NCI-H226 (cell line): ENCODE data around the gene ILDR2.

Experiments used
- DNase-seq: peaks from one replicate; pipeline ENCODE4 v3.0.0-alpha.2; 2015

ILDR2 gene

GRCh38 chr1:166969074-166969677, 6.2 kb downstream of the ILDR2 start:
- DNase-seq: no peak

DNA sequence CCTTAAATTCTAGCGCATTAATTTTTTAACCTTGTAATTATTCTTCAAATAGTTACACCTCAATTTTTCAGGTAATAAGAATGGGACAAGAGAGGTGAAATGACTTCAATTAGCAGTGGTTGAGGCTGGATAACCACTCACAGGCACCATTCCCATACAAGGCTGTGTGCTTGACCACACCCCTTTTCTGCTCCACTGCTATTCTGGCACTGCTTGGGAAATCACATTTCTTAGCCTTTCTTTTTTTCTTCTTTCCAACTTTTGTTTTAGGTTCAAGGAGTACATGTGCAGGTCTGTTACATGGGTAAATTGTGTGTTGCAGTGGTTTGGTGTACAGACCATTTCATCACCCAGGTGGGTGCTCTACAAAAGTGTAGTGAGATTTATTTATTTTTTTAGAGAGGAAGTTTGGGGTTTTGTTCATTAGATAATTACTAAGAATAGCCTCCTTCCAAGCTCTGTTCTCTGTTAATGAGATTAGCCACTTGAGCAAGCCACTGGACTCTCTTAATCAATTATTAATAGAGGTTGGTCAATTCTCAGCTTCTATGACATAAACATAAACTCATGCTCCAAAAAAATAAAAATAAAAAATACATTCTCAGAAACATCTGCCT, 14.4 kb downstream of the ILDR2 start:
- no peak for DNase-seq

DNA sequence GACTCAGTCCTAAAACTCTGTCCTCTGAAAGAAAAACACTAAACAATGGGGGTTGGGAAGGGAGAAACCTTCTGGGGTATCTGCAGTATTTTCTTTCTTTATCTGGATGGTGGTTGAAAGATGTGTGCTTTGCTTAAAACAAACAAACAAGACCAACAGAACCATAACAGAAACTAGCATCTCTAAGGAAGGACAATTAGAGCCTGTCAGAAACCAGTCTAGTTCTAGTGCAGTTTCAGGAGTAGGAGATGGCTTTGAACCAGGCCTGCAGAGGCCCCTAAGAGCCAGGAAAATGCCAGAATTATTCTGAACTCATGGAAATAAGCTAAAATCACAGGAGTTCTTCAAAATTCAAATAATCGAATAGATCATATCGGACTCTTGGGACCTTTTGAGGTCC, 18.5 kb downstream of the ILDR2 start:
- no peak for DNase-seq

DNA sequence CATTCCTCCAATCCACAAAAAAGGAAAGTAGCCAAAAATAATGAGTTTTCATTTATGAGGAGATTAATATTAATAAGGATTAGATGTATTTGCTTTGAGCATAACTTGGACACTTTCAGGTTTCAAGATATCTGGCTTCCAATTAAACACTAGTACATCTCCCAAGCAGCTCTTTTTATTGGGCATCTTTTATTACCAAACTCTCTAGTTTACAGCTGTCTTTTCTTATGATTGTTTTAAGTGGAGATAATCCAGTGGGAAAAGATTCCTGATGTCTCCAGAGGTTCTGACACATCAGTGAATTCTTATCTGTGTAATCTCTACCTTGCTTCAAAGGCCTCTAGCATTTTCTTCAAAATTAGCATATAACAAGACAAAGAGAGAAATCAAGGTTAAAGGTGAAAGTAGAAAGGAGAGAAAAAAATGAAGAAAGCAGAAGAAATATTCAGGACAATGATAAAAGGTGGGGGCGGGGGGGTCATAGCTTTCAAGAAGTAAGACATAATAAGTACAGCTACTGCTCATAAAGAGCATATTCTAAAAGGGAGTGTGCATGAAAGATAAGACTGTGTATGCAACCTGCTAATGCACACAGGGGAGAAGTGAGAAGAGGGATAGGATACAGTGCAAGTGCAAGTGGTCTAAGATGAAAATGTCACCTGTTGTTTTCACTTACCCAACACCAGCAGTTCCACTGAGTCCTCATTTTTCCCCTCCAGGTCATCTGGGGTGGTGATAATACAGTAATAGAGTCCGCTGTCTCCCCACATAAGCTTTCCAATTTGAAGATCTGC, 19.1 kb downstream of the ILDR2 start:
- no peak for DNase-seq

DNA sequence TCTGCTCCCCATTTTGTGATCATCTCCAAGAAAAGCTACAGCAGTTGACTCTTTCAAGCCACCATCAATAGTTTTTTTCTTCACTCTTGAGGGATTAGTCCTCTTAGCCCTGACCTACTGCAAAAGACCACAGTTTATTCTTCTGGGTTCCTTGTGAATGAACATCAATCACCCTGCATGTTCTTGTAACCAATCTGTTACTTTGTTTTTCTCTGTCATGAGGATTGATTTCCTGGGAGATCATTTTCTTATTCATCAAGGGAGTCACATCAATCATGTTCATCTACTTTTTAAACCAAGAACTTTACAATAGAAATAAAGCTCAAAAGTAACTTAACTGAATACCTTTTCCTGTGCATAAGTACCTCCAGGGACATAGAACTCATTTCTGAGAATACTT, 21.8 kb downstream of the ILDR2 start:
- no peak for DNase-seq

DNA sequence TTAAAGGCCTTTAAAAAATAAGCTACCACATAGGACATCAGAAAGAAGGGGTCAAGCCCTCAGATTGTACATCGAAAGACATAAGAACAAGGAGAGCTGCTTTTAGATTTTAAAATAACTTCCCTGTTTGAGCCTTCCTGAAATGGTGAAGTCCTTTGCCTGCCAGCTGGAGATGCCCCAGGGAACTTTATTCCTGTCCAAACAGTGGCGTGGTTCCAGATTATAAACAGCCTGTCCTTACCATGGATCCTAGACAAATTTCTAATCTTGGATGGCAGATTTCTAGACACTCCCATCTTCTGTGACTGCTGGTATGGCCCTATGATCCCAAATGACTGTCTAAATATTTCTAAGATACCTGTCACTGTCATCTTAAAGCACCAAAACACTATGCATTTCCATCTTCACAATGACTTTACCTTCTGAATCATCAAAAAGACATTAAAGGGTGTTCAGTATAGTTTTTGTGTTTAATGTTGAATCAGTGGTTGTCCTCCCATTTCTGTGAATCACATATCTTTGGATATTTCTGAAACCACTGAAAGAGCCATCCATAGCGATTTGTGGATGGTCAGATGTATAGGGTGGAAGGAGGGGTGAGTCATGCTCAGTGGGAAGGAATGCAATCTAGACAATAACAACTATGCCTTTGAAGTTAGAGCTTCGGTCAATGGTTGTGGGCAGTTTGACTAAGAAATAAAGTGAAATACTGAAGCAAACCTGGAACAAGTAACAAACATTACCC, 23.2 kb downstream of the ILDR2 start:
- peak; percentile 82 for DNase-seq

- DNase-seq: no peak
These were observed 24.3 kb downstream of the ILDR2 start for GRCh38 chr1:166951050-166951449.

- no peak for DNase-seq
These were observed 25.2 kb downstream of the ILDR2 start for GRCh38 chr1:166950156-166950555.

DNA sequence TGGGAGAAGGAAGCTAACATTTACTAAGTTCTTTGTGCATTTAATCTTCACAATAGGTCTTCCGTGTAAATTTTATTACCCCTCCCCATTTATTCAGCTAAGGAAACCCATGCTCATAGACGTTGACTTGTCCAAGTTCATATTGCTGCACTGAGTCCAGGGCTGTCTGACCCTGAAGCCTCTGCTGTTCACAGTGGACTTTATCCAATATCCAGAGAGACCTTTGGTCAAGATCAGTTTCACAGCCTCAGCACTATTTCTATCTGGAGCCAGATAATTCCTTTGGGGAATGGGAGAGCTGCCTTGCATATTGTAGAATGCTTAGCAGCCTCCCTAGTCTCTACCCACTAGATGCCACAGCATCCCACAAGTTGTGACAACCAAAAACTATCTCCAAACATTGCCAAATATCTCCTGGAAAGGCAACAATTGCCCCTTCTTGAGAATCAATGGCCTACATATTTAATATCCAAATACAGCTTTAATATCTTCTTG, 26.4 kb downstream of the ILDR2 start:
- DNase-seq: no peak

- DNase-seq: peak; percentile 80
These were observed 27.8 kb downstream of the ILDR2 start for GRCh38 chr1:166947398-166948043.

DNA sequence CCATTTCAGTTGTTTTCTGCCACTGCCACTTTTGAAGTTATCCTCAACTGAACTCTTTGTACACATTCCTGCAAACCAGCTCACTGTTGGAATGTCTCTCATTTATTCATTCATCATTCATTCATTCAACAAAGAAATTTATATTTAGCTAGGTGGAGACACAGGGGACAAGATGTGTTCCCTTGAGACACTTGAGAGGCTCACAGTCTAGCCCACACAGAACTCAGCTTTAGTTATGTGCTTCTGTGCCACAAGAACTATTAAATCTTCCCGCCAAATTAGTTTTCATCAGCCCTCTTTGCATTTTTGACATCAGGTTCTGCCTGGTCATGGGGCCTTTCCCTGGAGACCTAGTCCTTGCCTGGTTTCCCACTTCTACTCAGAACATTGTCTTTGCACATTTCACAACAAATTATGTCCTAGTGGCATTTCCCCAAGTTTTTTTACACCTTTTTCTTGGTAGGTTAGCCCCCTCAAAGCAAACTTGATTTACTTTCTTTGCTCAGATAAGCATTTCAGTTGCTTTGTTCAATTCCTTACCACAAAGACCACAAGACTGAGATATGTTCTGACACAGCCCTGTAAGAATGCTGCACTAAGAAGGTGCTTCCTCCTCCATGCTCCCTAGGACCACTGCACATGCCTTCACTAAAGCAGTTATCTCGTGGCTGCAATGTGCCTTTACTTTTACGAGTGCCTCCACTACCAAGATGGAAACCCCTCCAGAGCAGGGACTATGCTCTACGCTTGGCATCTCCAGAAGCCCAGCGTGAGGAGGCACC, 31.0 kb downstream of the ILDR2 start:
- peak; percentile 90 for DNase-seq

DNA sequence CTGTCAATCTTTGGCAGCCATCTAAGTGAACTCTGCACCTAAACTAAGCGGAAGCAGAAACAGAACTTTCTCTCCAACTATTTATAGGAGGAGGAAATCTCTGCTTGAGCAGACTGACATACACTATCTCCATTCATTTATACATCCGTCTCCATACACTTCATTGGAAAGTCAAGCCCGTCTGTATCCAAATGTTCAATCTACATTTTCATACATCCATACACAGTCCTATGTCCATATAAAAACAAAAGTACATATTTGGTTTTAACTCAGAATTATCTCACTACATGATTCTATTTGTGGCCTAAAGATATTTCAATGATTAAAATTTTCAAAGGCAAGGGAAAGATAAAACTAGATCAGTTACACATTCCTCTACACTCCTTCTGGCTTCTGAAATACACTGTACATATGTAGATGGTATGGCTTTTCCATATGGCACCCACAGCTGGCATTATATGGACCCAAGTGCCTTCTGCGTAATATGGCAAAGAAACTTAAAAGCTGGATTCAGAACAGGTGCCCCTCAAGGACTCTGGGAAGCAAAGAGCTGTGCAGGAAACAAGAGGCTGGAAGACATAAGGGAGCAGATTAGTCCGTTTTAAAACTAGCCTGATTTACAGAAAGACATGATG, 35.5 kb downstream of the ILDR2 start:
- DNase-seq: no peak

GRCh38 chr1:166937962-166938361, 37.4 kb downstream of the ILDR2 start:
- DNase-seq: no peak

DNA sequence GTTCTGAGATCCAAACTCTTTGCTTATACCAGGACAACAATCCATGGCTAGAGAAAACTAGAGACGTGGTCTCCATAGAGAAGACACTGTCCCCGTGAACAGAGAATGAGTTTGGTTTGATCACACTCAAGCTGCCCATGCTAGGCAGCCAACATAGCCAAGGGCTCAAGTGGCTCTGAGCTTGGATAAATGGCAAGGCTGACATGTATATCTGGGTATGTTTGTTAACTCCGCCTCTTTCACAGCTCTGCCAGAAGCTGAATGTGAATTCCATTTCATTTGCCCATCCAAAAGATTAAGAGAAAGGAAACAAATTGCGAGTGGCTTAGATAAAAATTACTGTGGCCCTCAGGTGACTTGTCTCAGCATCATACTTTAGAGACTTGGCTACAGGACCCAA, 38.0 kb downstream of the ILDR2 start:
- no peak for DNase-seq

- DNase-seq: no peak
These were observed 41.7 kb downstream of the ILDR2 start for GRCh38 chr1:166933633-166934032.

DNA sequence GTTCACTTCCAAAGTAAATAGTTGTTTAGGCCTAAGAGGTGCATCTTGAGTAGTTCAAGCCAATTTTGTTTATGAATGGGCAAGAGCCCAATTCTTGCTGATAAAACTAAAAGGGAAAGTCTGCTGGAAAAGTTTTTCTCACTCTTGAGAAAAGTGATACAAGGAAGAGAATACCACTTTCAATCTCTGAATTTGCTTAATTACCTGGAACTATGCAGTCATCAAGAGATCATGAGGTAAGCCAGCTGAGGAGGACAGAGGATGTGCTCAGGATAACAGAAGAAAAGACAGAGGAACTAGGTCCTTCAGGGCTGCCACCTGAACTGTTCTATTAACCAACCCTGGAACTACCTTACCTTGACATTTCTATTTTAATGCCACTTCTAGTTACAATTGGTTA, 42.2 kb downstream of the ILDR2 start:
- no peak for DNase-seq

DNA sequence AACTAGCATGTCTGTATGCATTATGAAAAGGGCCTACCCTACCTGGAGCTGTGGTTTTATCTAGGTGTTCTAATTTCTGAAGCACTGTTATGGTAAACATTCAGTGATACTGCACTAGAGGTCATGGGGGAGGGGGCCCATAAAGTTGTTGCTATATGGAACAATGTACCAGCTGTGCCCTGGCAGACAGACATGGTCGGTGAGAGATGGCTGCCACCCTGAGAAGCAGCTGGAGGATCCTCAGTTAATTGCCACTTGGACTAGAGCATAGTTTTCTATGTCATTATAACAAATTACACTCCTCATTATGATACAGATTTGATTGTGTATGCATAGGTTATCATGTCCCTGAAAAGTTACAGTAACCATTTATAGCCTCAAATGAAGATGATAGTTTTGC, 45.4 kb downstream of the ILDR2 start:
- no peak for DNase-seq

GRCh38 chr1:166927701-166928100, 47.6 kb downstream of the ILDR2 start:
- DNase-seq: no peak

DNA sequence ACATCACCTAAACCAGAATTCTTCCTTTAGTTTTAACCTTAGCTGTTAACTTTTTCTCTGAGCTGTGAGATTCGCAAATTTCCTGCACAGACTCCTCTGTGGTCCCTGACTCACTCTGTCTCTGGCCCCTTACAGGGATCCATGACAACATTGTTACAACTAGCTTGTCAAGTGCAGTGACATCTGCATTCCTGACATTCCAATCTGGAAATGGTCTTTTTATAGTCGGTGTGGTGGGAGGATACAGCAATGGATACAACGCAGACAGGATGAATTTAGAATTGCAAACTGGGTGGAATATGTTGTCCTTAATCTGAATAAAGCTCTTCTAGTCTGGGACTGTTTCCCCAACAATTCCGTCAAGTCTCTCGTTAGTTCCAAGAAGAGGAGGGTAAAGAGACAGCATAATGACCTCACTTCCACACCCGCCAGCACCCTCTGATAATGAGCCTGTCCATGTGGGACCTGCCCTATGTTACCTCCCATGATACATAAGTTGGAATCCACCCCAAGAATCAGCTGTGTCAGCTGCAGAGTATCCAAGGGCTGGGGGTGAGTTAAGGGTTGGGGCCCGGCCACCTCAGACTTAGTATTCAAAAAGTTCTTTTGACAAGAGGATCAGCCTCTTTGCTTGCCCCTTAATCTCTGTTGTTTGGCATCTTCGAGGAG, 49.4 kb downstream of the ILDR2 start:
- no peak for DNase-seq

DNA sequence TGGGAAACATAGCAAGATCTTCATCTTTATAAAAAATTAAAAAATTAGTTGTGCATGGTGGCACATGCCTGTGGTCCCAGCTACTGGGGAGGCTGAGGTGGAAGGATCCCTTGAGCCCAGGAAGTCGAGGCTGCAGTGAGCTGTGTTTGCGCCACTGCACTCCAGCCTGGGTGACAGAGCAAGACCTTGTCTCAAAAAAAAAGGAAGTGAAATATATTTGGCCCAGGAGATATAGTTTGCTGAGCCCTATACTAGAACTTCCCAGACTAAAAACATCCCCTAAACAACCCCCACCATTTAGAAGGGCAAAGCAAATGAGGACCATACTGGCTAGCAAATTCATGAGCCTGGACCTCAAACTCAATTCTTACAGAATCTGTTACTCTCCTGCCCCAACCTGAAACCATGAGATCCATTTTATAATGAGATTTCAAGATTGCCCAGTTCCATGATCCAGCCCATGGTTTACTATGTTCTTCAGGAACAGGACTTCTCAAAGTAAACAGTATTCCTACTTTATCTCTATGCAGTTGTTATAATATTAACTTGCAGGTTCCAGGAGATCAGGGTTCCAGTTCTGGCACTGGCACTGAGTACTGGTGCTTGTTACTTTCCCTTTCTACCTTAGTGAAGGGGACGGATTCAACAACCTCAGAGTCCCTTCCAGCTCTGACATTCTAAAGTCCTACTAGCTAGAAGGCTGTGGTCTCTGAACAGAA, 50.4 kb downstream of the ILDR2 start:
- DNase-seq: no peak
